K562 (cell line): ENCODE measurements around the gene AGAP1. TPM values are rescaled to one million over a fixed set of nuclear protein-coding genes. Genes with fewer than 3 reads are reported as not detected.

Experiments
- CBFA2T3 ChIP-seq: fragments of 450-650 bp; IDR thresholded peaks from 2 replicates; pipeline ENCODE4 v1.6.1; 2017
- CBX8 ChIP-seq: fragments of 200-600 bp; sonication (generic); IDR thresholded peaks from 2 replicates; pipeline ENCODE4 v1.6.1; 2012; ENCODE audit warnings: borderline replicate concordance, mixed run types, low read depth, mild to moderate bottlenecking, moderate library complexity, mixed read lengths, low read length, control low read depth, inconsistent platforms; ENCODE audit not compliant: poor library complexity, severe bottlenecking; ENCODE audit errors: extremely low read depth
- CEBPG ChIP-seq, 3 experiments: fragments of 200-800 bp in 1 of 3; sonication (Bioruptor generic) in 1 of 3; sonication (generic) in 1 of 3; formaldehyde crosslinking in 1 of 3; IDR thresholded peaks in 2 of 3; conservative IDR thresholded peaks in 1 of 3; 2 replicates each; pipeline versions ENCODE4 v1.6.1 to v1.8.0; 2016 to 2022; ENCODE audit warnings: missing compliant biosample characterization in 2 of 3, missing genetic modification characterization in 2 of 3, mild to moderate bottlenecking in 1 of 3, missing genetic modification reagents in 1 of 3
- FIP1L1 ChIP-seq: fragments of 200-400 bp; formaldehyde crosslinking; IDR thresholded peaks from 2 replicates; pipeline ENCODE4 v1.6.1; 2018; ENCODE audit warnings: mild to moderate bottlenecking, low read depth, low read length; ENCODE audit not compliant: poor library complexity, severe bottlenecking
- FOXO4 ChIP-seq: fragments of 450-650 bp; formaldehyde crosslinking; IDR thresholded peaks from 2 replicates; pipeline ENCODE4 v1.4.0; 2020; ENCODE audit warnings: mild to moderate bottlenecking, moderate library complexity
- HDAC2 ChIP-seq: fragments of 450-650 bp; IDR thresholded peaks from 2 replicates; pipeline ENCODE4 v1.6.1; 2016; ENCODE audit warnings: mild to moderate bottlenecking
- ILF3 ChIP-seq: fragments of 450-650 bp; IDR thresholded peaks from 2 replicates; pipeline ENCODE4 v1.6.1; 2018; ENCODE audit warnings: antibody characterized with exemption, mild to moderate bottlenecking, moderate library complexity, borderline replicate concordance
- IRF2 ChIP-seq: sonication (generic); formaldehyde crosslinking; IDR thresholded peaks from 2 replicates; pipeline ENCODE4 v1.8.1; 2022; ENCODE audit warnings: mild to moderate bottlenecking, missing genetic modification reagents
- MCM3 ChIP-seq: fragments of 450-650 bp; IDR thresholded peaks from 2 replicates; pipeline ENCODE4 v1.6.1; 2016
- MGA ChIP-seq: fragments of 450-650 bp; IDR thresholded peaks from 2 replicates; pipeline ENCODE4 v1.6.1; 2016; ENCODE audit warnings: mild to moderate bottlenecking, moderate library complexity
- NCOA1 ChIP-seq: fragments of 450-650 bp; IDR thresholded peaks from 2 replicates; pipeline ENCODE4 v1.6.1; 2016; ENCODE audit warnings: low read depth
- NFIC ChIP-seq: fragments of 450-650 bp; IDR thresholded peaks from 2 replicates; pipeline ENCODE4 v1.6.1; 2017; ENCODE audit warnings: mild to moderate bottlenecking, inconsistent platforms
- polyA plus RNA-seq, 8 experiments: library from polyadenylated mRNA; depleted of rRNA in 4 of 8; stranded (reverse) in 5 of 8; unstranded in 3 of 8; fragments of >200 nt; fragmentation: Nextera tagmentation in 2 of 8; fragmentation: Illumina TruSeq in 1 of 8; extraction: Ambion mirVana in 2 of 8; extraction: Trizol in 1 of 8; gene quantifications; 2 replicates each; pipeline versions ENCODE4 v1.2.1 to v1.2.3, GENCODE V29; 2011 to 2014; ENCODE audit warnings: inconsistent platforms in 1 of 8, missing spikeins in 1 of 8
- total RNA-seq, 7 experiments: library from RNA; depleted of rRNA in 6 of 7; stranded (reverse); fragments of >200 nt in 6 of 7; fragmentation: Illumina TruSeq in 2 of 7; extraction: Trizol in 2 of 7; gene quantifications; 2 replicates each; pipeline versions ENCODE4 v1.2.1 to v1.2.3, GENCODE V29; 2011 to 2021; ENCODE audit warnings: low replicate concordance in 1 of 7

AGAP1 gene
- total and polyA plus RNA-seq, 9 of the 15 experiments (the other 6 are each of a cell fraction or from before 2014, with no cell fraction given) = 1.3 to 24.0 (median 10.6) TPM

GRCh38 chr2:235458839-235459273 is 35.0 kb upstream of the AGAP1 start (continued):
- 0 out of 2 replicates have a peak, but pooled peaks have one; percentile 23 for TF ChIP-seq HDAC2
- no peak for TF ChIP-seq MCM3
- TF ChIP-seq FIP1L1 = no peak
- no peak for TF ChIP-seq MGA
- peak; percentile 26; the same call in 1 of the 2 replicates for TF ChIP-seq CBFA2T3
- TF ChIP-seq CBX8 = no peak
- TF ChIP-seq CEBPG (CRISPR knock-in tag; IDR thresholded peaks at IDR 0.05) = no peak
- TF ChIP-seq CEBPG (tag; conservative IDR thresholded peaks at IDR 0.05 in 1 of 2, IDR thresholded peaks at IDR 0.05 in 1 of 2) = peak; percentile 25 to 34; a peak in 1 of 4 replicates
- TF ChIP-seq IRF2 (CRISPR knock-in tag) = no peak
- TF ChIP-seq FOXO4 (CRISPR knock-in tag) = no peak
- TF ChIP-seq NFIC = peak; percentile 66
- TF ChIP-seq NCOA1 = no peak
- TF ChIP-seq ILF3 = no peak
